WTC11 (cell line): ENCODE measurements around the gene NAV2.

Experiments
- JAZF1 ChIP-seq: fragments of 250-450 bp; sonication (Bioruptor Pico); IDR thresholded peaks from 2 replicates; pipeline ENCODE4 v1.9.0; 2021; ENCODE audit warnings: moderate library complexity, mild to moderate bottlenecking, inconsistent platforms
- NFYB ChIP-seq: sonication (generic); formaldehyde crosslinking; conservative IDR thresholded peaks from 2 replicates; pipeline ENCODE4 v1.8.0; 2022; ENCODE audit warnings: low read depth, missing genetic modification reagents
- NR2C2 ChIP-seq: sonication (generic); formaldehyde crosslinking; IDR thresholded peaks from 2 replicates; pipeline ENCODE4 v1.8.0; 2022; ENCODE audit warnings: mild to moderate bottlenecking, missing genetic modification reagents
- SMAD3 ChIP-seq: sonication (generic); formaldehyde crosslinking; IDR thresholded peaks from 2 replicates; pipeline ENCODE4 v1.8.0; 2022; ENCODE audit warnings: missing genetic modification reagents, mild to moderate bottlenecking, borderline replicate concordance
- ZSCAN18 ChIP-seq: fragments of 250-450 bp; sonication (Bioruptor Pico); IDR thresholded peaks from 2 replicates; pipeline ENCODE4 v2.1.2; 2022; ENCODE audit warnings: mild to moderate bottlenecking, moderate library complexity
- TF ChIP-seq, protein P1 (sequence below): sonication (generic); formaldehyde crosslinking; conservative IDR thresholded peaks from 2 replicates; pipeline ENCODE4 v1.8.1; 2022; ENCODE audit warnings: mild to moderate bottlenecking, missing genetic modification reagents
- TF ChIP-seq, protein P2 (sequence below): fragments of 200-600 bp; IDR thresholded peaks from 2 replicates; pipeline ENCODE4 v1.8.0; 2022; ENCODE audit warnings: antibody characterized with exemption

DNA sequence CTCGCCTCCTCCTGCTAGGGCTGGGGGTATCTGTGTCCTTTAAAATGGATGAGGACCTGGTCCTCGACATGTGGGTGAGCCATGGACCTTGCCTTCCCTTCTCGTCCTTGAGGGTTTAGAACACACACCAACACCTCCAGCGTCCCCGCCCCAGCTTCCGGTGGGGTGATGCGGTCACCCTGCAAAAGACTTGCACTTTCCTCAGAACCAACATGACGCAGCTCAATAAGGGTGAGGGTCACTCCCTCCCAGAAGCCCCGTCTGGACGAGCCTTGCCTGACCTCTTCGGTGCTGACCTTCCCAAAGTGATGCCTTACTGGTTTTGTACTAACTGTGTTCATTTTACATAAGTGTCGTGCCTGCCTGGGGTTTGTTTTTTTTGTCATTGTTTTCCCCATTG lies 406.7 kb downstream of the NAV2 start:
- no peak for TF ChIP-seq ZSCAN18 (CRISPR knock-in tag)
- TF ChIP-seq, protein P1, sequence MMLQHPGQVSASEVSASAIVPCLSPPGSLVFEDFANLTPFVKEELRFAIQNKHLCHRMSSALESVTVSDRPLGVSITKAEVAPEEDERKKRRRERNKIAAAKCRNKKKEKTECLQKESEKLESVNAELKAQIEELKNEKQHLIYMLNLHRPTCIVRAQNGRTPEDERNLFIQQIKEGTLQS (CRISPR knock-in tag) = no peak
- TF ChIP-seq SMAD3 = no peak
- TF ChIP-seq, protein P2, sequence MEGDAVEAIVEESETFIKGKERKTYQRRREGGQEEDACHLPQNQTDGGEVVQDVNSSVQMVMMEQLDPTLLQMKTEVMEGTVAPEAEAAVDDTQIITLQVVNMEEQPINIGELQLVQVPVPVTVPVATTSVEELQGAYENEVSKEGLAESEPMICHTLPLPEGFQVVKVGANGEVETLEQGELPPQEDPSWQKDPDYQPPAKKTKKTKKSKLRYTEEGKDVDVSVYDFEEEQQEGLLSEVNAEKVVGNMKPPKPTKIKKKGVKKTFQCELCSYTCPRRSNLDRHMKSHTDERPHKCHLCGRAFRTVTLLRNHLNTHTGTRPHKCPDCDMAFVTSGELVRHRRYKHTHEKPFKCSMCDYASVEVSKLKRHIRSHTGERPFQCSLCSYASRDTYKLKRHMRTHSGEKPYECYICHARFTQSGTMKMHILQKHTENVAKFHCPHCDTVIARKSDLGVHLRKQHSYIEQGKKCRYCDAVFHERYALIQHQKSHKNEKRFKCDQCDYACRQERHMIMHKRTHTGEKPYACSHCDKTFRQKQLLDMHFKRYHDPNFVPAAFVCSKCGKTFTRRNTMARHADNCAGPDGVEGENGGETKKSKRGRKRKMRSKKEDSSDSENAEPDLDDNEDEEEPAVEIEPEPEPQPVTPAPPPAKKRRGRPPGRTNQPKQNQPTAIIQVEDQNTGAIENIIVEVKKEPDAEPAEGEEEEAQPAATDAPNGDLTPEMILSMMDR = no peak
- TF ChIP-seq NR2C2 (CRISPR knock-in tag) = no peak
- TF ChIP-seq JAZF1 (CRISPR knock-in tag) = no peak
- TF ChIP-seq NFYB (CRISPR knock-in tag) = no peak
